ENCODE data around the gene TTC7B. TPM values are rescaled to one million over a fixed set of nuclear protein-coding genes. Genes with fewer than 3 reads are reported as not detected.

Gene TTC7B
- total RNA-seq, 1 experiment from 2014 or later = 70.6 TPM

DNA sequence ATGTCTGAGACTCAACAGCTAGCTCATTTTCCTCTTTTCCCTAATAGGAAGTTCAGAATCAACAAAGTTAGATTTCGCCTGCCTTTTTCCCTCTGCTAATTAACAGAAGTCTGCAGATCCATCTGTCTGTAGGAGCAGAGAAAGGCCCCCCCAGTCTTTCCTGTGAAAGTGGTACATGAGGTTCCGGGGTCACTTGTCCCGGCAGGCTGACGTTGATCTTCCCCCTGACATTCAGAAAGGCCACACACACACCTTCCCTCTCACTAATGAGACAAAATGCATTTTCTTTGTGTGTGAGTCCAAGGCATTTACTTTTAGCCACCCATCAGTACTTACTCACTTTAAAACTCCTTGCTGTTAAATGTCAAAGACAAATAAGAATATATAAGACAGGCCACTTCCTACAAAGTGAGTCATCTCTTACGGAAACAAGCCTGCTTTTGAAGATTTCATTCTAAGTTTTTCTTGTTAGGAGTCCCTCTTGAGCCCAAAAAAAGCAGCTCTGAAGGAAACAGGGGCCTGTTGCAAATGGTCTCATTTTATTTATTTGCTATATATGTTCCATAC lies 138.7 kb downstream of the TTC7B start:
- no peaks in the 10 kb centered on the region for H3K36me3 ChIP-seq (ENCODE audit: control insufficient read depth in 1 of 2, insufficient read depth in 2 of 2, low read length in 2 of 2)
- ChIA-PET POLR2A (no interaction called here), CTCF (no interaction called here), RAD21 (ENCODE audit: low non-redundant PET in 1 of 2, low total read pairs in 2 of 2, uncharacterized antibody in 2 of 2, unreplicated experiment in 2 of 2) (no interaction called here)
- intact Hi-C loops (cut with micrococcal nuclease) = no loop called here
- H3K27me3 ChIP-seq (ENCODE audit: insufficient read depth, low read length) = no peaks in the 10 kb centered on the region
- H3K9me2 ChIP-seq (ENCODE audit: insufficient read depth) = no peaks in the 10 kb centered on the region
- no peak overlapping the region for H3K4me2 ChIP-seq (ENCODE audit: low read length)
- H3K27ac ChIP-seq (ENCODE audit: low read depth, low read length) = no peak overlapping the region
- BruUV-seq (replicated peaks) = no TSS peak
- no peak overlapping the region for H3K4me3 ChIP-seq (replicated peaks in 1 of 2; ENCODE audit: low read depth in 1 of 2, low read length in 2 of 2)
- H3K9ac ChIP-seq (ENCODE audit: low read length) = no peak overlapping the region
- no peak overlapping the region for H2AFZ ChIP-seq (ENCODE audit: low read depth, low read length, poor library complexity, severe bottlenecking)
- peaks cover 8 to 10% of the 10 kb centered on the region in 2 experiments for H3K4me1 ChIP-seq (ENCODE audit: control insufficient read depth in 1 of 2, insufficient read depth in 2 of 2, low read length in 2 of 2)
- DNase-seq (ENCODE audit: low read depth, low spot score) = no peak
- no peaks in the 10 kb centered on the region for H3K9me3 ChIP-seq (ENCODE audit: control insufficient read depth in 1 of 2, insufficient read depth in 1 of 2, low read depth in 1 of 2, low read length in 2 of 2)
- TF ChIP-seq POLR2AphosphoS5 (IDR thresholded peaks at IDR 0.05; ENCODE audit: low read depth, low read length) = no peak
- TF ChIP-seq SIN3A (IDR thresholded peaks at IDR 0.05; ENCODE audit: low read depth) = no peak
- TF ChIP-seq FOSL1 (IDR thresholded peaks at IDR 0.05; ENCODE audit: low read depth) = 0 out of 2 replicates have a peak, but pooled peaks have one; percentile 22
- no peak for TF ChIP-seq YY1 (IDR thresholded peaks at IDR 0.05; ENCODE audit: extremely low read depth, insufficient replicate concordance, low read depth, low read length)
- TF ChIP-seq ZNF274 (IDR thresholded peaks at IDR 0.05; ENCODE audit: low read depth, low read length) = no peak
- TF ChIP-seq EGR1 (IDR thresholded peaks at IDR 0.05; ENCODE audit: low read depth) = no peak
- TF ChIP-seq ELF1 (IDR thresholded peaks at IDR 0.05; ENCODE audit: borderline replicate concordance, low read depth) = 0 out of 2 replicates have a peak, but pooled peaks have one; percentile 13
- no peak for TF ChIP-seq EZH2 (IDR thresholded peaks at IDR 0.05)
- H3K79me2 ChIP-seq (ENCODE audit: insufficient read depth, low read length) = no peaks in the 10 kb centered on the region
- ATAC-seq = no peak
- no peaks in the 10 kb centered on the region for H4K20me1 ChIP-seq (ENCODE audit: insufficient read depth)

DNA sequence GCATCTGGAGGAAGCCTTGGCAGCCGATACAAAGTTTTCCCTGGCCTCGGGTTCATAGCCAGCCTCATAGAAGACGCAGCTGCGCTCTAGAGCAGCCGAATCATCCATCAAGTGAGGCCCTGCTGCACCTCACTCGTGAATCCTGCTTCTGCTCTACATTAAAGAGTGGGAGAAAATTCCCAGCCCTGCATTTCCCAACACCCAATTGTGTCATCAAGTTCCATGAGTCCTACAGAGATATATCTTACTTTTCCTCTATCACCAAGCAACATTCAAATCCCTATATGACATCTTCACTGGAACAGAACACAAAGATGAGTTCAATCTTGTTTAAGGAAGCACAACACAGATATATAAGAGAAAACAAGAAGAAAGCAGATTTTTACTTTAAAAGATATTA lies 139.3 kb downstream of the TTC7B start:
- POLR2A ChIA-PET = no interaction called here
- RAD21 ChIA-PET (ENCODE audit: low non-redundant PET in 1 of 2, low total read pairs in 2 of 2, uncharacterized antibody in 2 of 2, unreplicated experiment in 2 of 2) = no interaction called here
- no peaks in the 10 kb centered on the region for H3K27me3 ChIP-seq (ENCODE audit: insufficient read depth, low read length)
- no peaks in the 10 kb centered on the region for H3K9me2 ChIP-seq (ENCODE audit: insufficient read depth)
- no peak overlapping the region for H3K4me2 ChIP-seq (ENCODE audit: low read length)
- H3K79me2 ChIP-seq (ENCODE audit: insufficient read depth, low read length) = no peaks in the 10 kb centered on the region
- CTCF ChIA-PET = no interaction called here
- BruUV-seq (replicated peaks) = no TSS peak
- H3K9ac ChIP-seq (ENCODE audit: low read length) = no peak overlapping the region
- H4K20me1 ChIP-seq (ENCODE audit: insufficient read depth) = no peaks in the 10 kb centered on the region
- H3K4me1 ChIP-seq (ENCODE audit: control insufficient read depth in 1 of 2, insufficient read depth in 2 of 2, low read length in 2 of 2) = peaks cover 8 to 10% of the 10 kb centered on the region in 2 experiments
- ATAC-seq (no peak), DNase-seq (ENCODE audit: low read depth, low spot score) (no peak)
- H3K9me3 ChIP-seq (ENCODE audit: control insufficient read depth in 1 of 2, insufficient read depth in 1 of 2, low read depth in 1 of 2, low read length in 2 of 2) = no peaks in the 10 kb centered on the region
- no peak for TF ChIP-seq ELF1 (IDR thresholded peaks at IDR 0.05; ENCODE audit: borderline replicate concordance, low read depth)
- TF ChIP-seq EZH2phosphoT487 (IDR thresholded peaks at IDR 0.05; ENCODE audit: borderline replicate concordance) = no peak
- no peak for TF ChIP-seq SIN3A (IDR thresholded peaks at IDR 0.05; ENCODE audit: low read depth)
- TF ChIP-seq SP1 (IDR thresholded peaks at IDR 0.05; ENCODE audit: low read depth) = no peak
- TF ChIP-seq CBX3 (IDR thresholded peaks at IDR 0.05; ENCODE audit: low read depth) = no peak
- TF ChIP-seq ZNF274 (IDR thresholded peaks at IDR 0.05; ENCODE audit: low read depth, low read length) = no peak
- TF ChIP-seq TCF7L2 (IDR thresholded peaks at IDR 0.05; ENCODE audit: borderline replicate concordance, extremely low read depth, insufficient read depth, insufficient read length) = no peak
- TF ChIP-seq SRF (IDR thresholded peaks at IDR 0.05; ENCODE audit: low read depth) = no peak
- TF ChIP-seq, protein P1, sequence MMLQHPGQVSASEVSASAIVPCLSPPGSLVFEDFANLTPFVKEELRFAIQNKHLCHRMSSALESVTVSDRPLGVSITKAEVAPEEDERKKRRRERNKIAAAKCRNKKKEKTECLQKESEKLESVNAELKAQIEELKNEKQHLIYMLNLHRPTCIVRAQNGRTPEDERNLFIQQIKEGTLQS (IDR thresholded peaks at IDR 0.05) = no peak
- TF ChIP-seq EZH2 (IDR thresholded peaks at IDR 0.05) = no peak
- no peak overlapping the region for H3K4me3 ChIP-seq (replicated peaks in 1 of 2; ENCODE audit: low read depth in 1 of 2, low read length in 2 of 2)
- intact Hi-C loops (cut with micrococcal nuclease) = no loop called here
- H3K36me3 ChIP-seq (ENCODE audit: control insufficient read depth in 1 of 2, insufficient read depth in 2 of 2, low read length in 2 of 2) = no peaks in the 10 kb centered on the region
- H3K27ac ChIP-seq (ENCODE audit: low read depth, low read length) = no peak overlapping the region
- H2AFZ ChIP-seq (ENCODE audit: low read depth, low read length, poor library complexity, severe bottlenecking) = no peak overlapping the region
